GOT3 (cell line): Measurements from ENCODE around the gene SDF2.

ENCODE experiments used
- DNase-seq: peaks from one replicate; lab custom pipeline; 2025; ENCODE audit warnings: mixed read lengths; lab: John Stamatoyannopoulos, UW

The SDF2 gene, protein sequence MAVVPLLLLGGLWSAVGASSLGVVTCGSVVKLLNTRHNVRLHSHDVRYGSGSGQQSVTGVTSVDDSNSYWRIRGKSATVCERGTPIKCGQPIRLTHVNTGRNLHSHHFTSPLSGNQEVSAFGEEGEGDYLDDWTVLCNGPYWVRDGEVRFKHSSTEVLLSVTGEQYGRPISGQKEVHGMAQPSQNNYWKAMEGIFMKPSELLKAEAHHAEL

GRCh38 chr17:28661635-28662526, at the start of gene SDF2, which contains the start of gene SUPT6H:
Gene SDF2 (minus strand): TSS chr17:28661906. CDS start chr17:28661876, 30 bp downstream.
Gene SUPT6H (plus strand): TSS chr17:28662205. CDS start chr17:28673402, 11,197 bp downstream.
- DNase-seq: peak; percentile 76

DNA sequence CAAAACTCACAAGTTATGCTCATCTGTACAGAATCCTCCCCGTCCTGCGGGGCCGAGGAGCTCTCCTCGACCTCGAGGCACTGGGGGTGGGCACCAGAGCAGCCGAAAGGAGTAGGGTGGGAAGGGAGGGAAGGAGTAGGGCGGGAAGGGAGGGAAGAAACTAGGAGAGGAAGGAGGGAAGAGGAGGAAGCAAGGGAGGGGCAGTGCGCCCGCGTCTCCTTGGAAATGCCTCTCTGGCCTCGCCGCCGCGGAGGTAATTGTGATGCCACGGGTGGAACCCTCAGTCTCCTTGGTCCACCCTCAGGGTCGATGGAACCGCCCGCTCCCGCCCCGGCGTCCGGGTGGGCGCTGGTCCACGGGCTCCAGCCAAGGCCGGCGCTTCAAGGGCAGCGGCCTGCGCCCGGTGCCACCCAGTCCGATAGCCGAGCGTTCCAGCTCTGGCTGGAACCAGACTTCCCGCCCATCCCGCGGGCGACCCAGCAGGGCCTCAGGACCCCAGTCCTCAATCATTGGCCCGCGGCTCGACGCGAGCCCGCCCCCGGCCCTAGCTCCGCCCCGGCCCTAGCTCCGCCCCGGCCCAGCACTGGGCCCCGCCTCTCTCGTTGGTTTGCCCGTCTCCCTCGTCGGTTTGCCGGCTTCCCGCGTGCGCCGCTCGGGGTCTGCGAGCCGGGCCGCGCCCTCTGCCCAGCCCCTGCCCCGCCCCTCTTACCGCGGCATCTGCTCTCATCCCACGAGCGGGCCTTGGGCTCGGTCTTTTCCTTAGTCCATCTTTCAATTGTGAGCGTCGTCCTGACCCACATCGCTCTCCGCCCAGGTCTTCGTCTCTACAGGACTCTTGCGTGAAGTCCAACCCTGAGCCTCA, 49.4 kb upstream of the SDF2 start:
- peak; percentile 88 for DNase-seq

GRCh38 chr17:28707339-28707720, 45.6 kb upstream of the SDF2 start:
- no peak for DNase-seq

DNA sequence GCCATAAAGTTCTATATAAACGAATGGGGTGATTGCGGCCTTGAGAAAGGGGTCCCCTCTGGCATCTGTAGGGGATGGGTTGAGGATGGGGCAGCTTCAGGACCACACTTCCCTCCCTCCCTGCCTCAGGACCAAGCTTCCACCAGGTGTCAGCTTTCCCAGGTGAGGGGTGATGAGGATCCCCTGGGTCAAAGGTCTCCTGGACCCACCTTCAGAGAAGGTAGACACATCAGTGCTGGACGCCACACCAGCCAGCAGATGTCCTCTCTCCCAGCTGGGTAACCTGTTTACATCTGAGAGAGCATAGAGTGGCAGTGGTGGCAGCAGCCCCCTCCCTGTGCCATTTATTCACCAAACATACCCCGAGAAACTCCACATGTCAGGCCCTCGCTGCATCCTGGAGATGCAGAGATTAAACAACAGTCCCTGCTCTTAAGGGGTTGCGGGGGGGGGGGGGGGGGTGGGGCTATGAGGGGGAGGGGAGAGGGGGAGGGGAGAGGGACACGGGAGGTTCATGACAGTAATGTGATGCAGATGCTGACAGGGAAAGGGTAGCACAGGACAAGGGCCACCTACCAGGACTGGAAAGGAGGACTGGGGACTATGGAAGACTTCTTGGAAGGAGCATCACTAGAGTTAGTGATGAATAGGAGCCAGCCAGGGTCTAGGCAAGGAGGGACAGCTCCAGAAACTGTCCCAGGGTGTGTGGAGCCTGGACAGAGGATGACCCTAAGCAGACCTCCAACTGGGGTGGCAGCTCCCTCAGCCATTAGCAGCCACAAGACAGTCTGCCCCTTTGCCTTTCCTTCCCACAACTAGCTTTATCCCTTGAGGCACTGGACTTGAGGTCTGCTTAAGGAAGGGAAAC, 45.0 kb upstream of the SDF2 start:
- DNase-seq: no peak

DNA sequence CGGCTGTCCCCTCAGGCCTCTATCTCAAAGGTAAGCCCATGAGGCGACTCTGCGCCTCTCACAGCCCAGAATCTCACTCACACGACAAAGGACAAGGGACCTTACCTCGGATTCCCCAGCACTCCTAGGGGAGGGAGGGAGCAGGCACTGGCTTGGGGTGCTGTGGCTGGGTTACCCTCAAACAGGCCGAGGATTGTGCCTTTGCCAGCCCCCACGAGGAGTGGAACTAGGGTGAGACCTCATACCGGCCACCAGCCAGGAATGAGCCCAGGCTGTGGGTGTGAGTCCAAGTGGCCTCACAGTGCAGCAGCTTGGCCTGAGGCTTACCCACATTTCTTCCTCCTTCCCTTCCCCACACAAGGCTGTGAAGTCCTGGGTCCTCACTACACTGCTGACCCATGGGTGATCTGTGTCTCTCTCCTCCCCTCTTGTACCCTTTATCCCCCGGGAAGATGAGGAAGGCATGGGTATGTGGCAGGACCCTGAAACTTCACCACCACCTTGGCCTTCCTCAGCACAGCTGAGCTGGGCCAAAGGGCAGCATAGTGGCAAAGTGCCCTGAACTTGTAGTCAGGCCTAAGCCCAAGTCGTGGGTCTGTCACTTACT, 44.1 kb upstream of the SDF2 start:
- no peak for DNase-seq

- DNase-seq: no peak
Observed at GRCh38 chr17:28705074-28705659, 43.5 kb upstream of the SDF2 start.

DNA sequence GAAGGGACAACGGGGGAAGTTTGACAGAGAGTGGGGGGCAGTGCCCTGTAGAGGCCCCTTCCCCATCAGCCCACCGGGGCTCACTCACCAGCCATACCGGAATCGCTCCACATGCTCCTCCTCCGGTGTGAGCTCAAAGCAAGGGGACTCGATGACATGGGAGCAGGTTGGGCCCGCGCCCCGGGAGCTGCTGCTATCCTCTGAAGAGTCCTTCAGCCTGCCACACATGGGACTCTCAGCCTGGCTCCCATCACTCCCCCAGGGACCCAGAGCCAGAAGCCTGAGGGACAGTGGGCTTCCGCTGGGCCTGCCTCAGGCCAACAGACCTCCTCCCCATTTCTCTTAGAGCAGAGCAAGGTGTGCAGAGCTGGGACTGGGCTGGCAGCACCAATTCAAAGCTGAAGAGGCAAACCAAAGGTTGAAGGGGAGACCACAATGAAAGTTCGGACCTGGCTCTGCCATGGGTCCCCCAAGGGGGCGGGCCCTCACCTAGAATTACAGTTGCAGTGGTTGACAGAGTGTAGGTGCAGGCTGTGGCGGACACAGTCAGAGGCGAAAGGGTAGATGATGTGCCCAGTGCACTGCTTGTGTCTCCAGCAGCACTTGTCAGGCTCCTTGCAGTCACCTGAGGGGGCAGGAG, 42.6 kb upstream of the SDF2 start:
- no peak for DNase-seq

DNA sequence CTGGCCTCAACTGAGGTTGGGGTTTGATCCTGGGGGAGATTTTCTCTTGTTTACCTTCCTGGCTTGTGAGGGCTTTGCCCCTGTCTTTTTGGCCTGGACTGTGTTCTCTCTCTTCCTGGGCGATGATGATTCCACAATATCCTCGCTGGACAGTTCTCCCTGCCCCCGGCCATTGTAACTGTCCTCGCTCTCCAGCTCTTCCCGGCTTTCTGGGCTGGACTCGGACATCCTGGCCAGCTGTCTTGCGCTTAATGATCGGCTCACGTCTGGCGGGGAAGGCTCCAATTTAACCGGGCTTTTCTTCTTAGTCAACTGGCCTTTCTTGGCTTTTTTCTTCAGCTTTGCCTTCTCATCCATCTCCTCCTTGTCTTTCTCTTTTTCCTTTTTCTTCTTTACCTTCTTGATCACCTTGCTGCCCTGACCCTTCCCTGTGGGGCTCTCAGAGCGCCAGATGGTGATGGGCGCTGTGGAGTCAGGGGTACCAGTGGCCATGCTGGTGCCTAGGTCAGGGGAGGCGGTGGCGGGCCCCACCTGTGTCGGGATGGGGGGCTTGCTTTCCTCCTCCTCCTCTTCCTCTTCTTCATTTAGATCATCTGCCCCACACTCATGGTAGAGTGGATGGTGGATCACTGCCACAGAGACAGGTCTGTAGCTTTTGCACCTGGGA, 42.0 kb upstream of the SDF2 start:
- DNase-seq: no peak

GRCh38 chr17:28702752-28703150, 41.0 kb upstream of the SDF2 start:
- DNase-seq: no peak

DNA sequence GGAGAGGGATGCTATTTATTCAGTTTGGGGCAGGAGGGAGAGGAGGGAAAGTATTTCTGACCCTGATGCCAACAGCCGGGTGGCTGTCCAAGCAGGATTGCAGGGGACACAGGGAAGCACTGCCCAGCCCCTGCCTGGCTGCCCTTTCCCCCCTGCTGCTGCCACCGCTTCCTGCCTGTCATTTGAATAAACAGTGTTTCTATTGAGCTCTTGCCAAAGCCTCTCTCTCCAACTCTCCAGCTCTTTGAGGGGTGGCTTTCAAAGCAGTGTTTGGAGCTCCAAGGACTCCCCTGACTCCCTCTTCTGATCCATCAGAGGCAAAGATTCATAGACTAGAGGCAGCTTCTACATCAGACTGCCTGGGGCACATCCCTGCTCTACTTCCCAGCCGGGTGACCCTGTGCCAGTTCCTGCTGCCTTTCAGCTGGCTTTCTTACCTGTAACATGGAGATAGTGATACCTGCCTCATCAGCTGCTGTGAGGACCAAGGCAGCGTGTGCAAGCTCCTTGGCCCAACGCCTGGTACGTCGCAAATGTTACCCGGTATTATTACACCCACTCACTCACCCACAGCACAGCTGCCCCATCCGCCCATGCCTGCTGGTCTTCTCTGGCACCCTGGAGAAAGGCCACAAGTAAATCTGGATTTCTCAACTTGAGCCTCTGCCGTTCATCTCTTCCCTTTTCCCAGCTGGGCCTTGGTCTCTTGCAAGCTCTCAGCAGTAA, 40.5 kb upstream of the SDF2 start:
- no peak for DNase-seq

DNA sequence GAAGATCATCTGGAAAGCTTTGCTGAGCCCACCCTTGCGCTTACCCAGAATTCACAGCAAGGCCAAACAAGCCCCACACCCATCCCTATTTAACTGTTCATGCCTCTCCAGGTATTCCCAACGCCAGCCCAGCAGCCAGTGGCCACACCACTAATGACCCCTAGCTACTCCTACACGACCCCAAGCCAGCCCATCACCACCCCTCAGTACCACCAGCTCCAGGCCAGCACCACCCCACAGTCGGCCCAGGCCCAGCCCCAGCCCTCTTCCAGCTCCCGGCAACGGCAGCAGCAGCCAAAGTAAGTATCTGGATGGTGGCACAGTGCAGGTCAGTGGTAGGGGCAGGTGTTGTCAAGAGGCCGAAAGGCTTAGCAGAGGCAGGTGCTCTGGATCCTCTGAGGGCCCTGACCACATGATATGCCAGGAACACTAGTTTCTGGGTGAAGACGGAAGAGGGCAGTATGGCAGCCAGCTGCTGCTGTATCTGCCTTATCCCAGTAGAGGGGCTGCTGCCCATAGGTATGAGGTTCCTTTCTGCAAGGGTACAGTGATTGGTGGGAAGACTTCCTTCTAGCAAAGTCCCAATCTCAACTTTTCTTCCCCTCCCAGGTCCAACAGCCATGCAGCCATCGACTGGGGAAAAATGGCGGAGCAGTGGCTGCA, 39.3 kb upstream of the SDF2 start:
- DNase-seq: no peak

DNA sequence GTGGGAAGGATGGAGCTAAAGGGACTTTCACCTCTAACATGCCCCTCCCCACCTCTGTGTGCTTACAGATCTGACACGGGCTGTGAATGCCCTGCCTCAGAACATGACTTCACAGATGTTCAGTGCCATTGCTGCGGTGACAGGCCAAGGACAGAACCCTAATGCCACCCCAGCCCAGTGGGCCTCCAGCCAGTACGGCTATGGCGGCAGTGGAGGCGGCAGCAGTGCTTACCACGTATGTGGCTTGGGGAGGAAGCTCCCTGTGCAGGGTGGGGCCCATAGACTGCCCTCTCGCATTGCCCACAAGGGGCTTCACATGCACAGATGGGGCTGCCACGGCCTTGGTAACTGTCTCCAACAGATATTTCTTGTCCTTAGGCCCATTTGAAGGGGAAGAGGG, 38.6 kb upstream of the SDF2 start:
- no peak for DNase-seq

- DNase-seq: no peak
Observed at GRCh38 chr17:28698253-28698941, 36.7 kb upstream of the SDF2 start.

DNA sequence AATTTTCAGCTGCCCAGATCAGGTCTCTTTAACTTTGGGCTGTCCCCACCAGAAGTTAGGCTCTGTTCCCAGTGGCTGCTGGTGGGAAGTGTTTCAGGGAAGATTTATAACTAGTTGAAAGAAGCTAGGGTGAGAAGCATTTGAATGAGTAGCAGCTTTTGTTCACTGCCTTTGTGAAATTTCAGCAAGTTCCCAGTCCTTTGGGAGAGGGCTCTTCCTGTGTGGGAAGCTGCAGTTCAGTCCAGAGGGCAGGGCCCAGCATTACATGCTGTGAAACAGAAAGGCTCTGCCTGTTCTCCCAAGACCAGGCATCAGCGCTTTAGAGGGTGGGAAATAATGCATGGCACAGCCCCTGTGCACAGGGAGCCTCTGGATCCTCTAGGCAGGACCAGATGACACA, 32.2 kb upstream of the SDF2 start:
- no peak for DNase-seq

DNA sequence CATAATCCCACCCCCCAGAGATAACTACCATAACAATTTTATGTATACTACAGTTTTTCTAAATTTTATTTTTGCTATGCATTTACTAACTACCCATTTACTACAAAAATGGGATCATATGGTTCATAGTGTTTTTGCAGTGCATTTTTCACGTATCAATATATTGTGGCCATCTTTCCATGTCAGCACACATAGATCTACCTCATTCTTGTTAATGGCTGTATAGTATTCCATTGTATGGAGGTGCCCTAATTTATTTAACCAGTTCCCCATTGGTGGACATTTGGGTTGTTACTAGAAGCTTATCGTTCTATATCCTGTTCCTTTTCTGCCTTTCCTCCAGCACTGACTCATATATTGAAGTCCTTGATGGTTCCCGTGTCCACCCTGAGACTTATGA, 27.3 kb upstream of the SDF2 start:
- DNase-seq: no peak

DNA sequence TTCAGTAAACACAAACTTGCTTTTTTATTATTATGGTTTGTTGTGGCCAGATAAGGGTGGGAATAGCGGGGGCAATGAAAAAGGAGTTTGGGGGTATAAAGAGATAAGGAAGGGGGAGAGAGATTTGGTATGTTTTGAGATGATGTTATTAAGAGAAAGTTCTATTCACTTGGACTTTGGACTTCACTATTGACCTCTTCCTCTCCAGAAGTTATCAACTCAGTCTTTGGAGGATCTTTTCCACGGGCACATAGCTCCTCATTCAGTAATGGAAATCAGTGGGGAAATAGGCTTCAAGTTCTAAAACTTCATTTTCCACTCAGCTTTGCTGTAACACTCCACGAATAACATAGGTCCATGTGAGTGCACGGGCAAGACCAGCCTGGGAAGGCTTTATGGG, 26.8 kb upstream of the SDF2 start:
- no peak for DNase-seq

GRCh38 chr17:28686296-28686695, 24.6 kb upstream of the SDF2 start:
- no peak for DNase-seq

- no peak for DNase-seq
Observed at GRCh38 chr17:28685366-28685765, 23.7 kb upstream of the SDF2 start.
